Activated T-helper 1 cell treated with anti-CD3 and anti-CD28 coated beads, Interleukin-12 subunit alpha, Interleukin-12 subunit beta, Interleukin-2, Interleukin-4 antibody, amounts not matched to agents 30 ng/mL and 10 ng/mL and 1 ng/mL, durations not matched to agents 14 hours and 24 hours and 36 hours (primary cell): Measurements from ENCODE around the gene OR10H5. TPM values are rescaled to one million over a fixed set of nuclear protein-coding genes. Genes with fewer than 3 reads are reported as not detected.
"Not testable (repeated sequence)": the region's sequence is repeated elsewhere in the genome, so short reads cannot be mapped to it uniquely, and the experiment has no call there.

Source experiments
- DNase-seq: peaks from one replicate; pipeline ENCODE4 v3.0.0; 2021; ENCODE audit warnings: low spot score
- H3K27ac Mint-ChIP-seq: one replicate; pipeline ENCODE4 v1.8.0; 2021; ENCODE audit warnings: mild to moderate bottlenecking, mixed read lengths
- H3K27me3 Mint-ChIP-seq: one replicate; pipeline ENCODE4 v1.8.0; 2022; ENCODE audit warnings: mild to moderate bottlenecking, moderate library complexity, mixed read lengths; ENCODE audit not compliant: insufficient read depth
- H3K36me3 Mint-ChIP-seq: one replicate; pipeline ENCODE4 v1.8.0; 2021; ENCODE audit warnings: low read depth, mixed read lengths
- H3K4me1 Mint-ChIP-seq: one replicate; pipeline ENCODE4 v1.8.0; 2021; ENCODE audit warnings: low read depth, mixed read lengths
- H3K4me3 Mint-ChIP-seq: one replicate; pipeline ENCODE4 v1.8.0; 2021; ENCODE audit warnings: mild to moderate bottlenecking, moderate library complexity, mixed read lengths
- H3K9me3 Mint-ChIP-seq: one replicate; pipeline ENCODE4 v1.8.0; 2021; ENCODE audit warnings: mixed read lengths
- intact Hi-C: fragments of 100-400 bp; cut with micrococcal nuclease; formaldehyde crosslinking; loops from one replicate; pipeline ENCODE4 v1.15.1; 2024
- total RNA-seq: library from RNA; stranded (reverse); gene quantifications from 2 replicates; pipeline ENCODE4 v1.2.3, GENCODE V29; 2022

The OR10H5 gene
- total RNA-seq, 1 donor from 2014 or later = not detected

GRCh38 chr19:15780610-15781418, 6.6 kb upstream of the OR10H5 start:
- H3K27ac Mint-ChIP-seq = no peak overlapping the region
- H3K9me3 Mint-ChIP-seq = no peaks in the 10 kb centered on the region
- no peaks in the 10 kb centered on the region for H3K27me3 Mint-ChIP-seq
- no peak for DNase-seq
- no peak overlapping the region for H3K4me3 Mint-ChIP-seq
- no peaks in the 10 kb centered on the region for H3K36me3 Mint-ChIP-seq
- intact Hi-C loops = no loop called here
- no peaks in the 10 kb centered on the region for H3K4me1 Mint-ChIP-seq

GRCh38 chr19:15781661-15782060, 5.8 kb upstream of the OR10H5 start:
- no peak for DNase-seq
- Mint-ChIP-seq H3K27me3 (no peaks in the 10 kb centered on the region), H3K4me1 (no peaks in the 10 kb centered on the region), H3K36me3 (no peaks in the 10 kb centered on the region), H3K9me3 (no peaks in the 10 kb centered on the region), H3K4me3 (no peak overlapping the region), H3K27ac (no peak overlapping the region)
- intact Hi-C loops = no loop called here

GRCh38 chr19:15782211-15782610, 5.2 kb upstream of the OR10H5 start:
- Mint-ChIP-seq H3K9me3 (no peaks in the 10 kb centered on the region), H3K27me3 (no peaks in the 10 kb centered on the region), H3K4me3 (no peak overlapping the region), H3K4me1 (no peaks in the 10 kb centered on the region), H3K36me3 (no peaks in the 10 kb centered on the region), H3K27ac (no peak overlapping the region)
- DNase-seq = no peak
- intact Hi-C loops = no loop called here

- H3K27me3 Mint-ChIP-seq, H3K4me1 Mint-ChIP-seq, H3K27ac Mint-ChIP-seq, H3K36me3 Mint-ChIP-seq, H3K9me3 Mint-ChIP-seq, intact Hi-C loops, H3K4me3 Mint-ChIP-seq, DNase-seq: not testable (repeated sequence)
Observed at GRCh38 chr19:15782896-15783295, 4.6 kb upstream of the OR10H5 start.

GRCh38 chr19:15788594-15789270, 1.3 kb downstream of the OR10H5 start:
- Mint-ChIP-seq H3K9me3 (no peaks in the 10 kb centered on the region), H3K4me3 (no peak overlapping the region), H3K27me3 (peaks cover 2% of the 10 kb centered on the region), H3K36me3 (no peaks in the 10 kb centered on the region), H3K27ac (no peak overlapping the region), H3K4me1 (no peaks in the 10 kb centered on the region)
- intact Hi-C loops = no loop called here
- DNase-seq = no peak

GRCh38 chr19:15790096-15790495, 2.6 kb downstream of the OR10H5 start:
- Mint-ChIP-seq H3K27ac (no peak overlapping the region), H3K27me3 (peaks cover 2% of the 10 kb centered on the region), H3K36me3 (no peaks in the 10 kb centered on the region), H3K4me3 (no peak overlapping the region), H3K9me3 (no peaks in the 10 kb centered on the region), H3K4me1 (no peaks in the 10 kb centered on the region)
- intact Hi-C loops = no loop called here
- DNase-seq = no peak

- H3K4me3 Mint-ChIP-seq, H3K27me3 Mint-ChIP-seq, H3K36me3 Mint-ChIP-seq, H3K9me3 Mint-ChIP-seq, H3K27ac Mint-ChIP-seq, intact Hi-C loops, DNase-seq, H3K4me1 Mint-ChIP-seq: not testable (repeated sequence)
Observed at GRCh38 chr19:15794279-15794678, 6.8 kb downstream of the OR10H5 start.

- no peaks in the 10 kb centered on the region for H3K4me1 Mint-ChIP-seq
- no peaks in the 10 kb centered on the region for H3K9me3 Mint-ChIP-seq
- DNase-seq = no peak
- H3K4me3 Mint-ChIP-seq = no peak overlapping the region
- peaks cover 15% of the 10 kb centered on the region for H3K27me3 Mint-ChIP-seq
- no peaks in the 10 kb centered on the region for H3K36me3 Mint-ChIP-seq
- intact Hi-C loops = no loop called here
- no peak overlapping the region for H3K27ac Mint-ChIP-seq
Observed at GRCh38 chr19:15810335-15810734, 22.9 kb downstream of the OR10H5 start.

- H3K36me3 Mint-ChIP-seq = no peaks in the 10 kb centered on the region
- no peak overlapping the region for H3K27ac Mint-ChIP-seq
- H3K4me1 Mint-ChIP-seq = no peaks in the 10 kb centered on the region
- DNase-seq = no peak
- H3K9me3 Mint-ChIP-seq = no peaks in the 10 kb centered on the region
- peaks cover 17% of the 10 kb centered on the region for H3K27me3 Mint-ChIP-seq
- intact Hi-C loops = no loop called here
- H3K4me3 Mint-ChIP-seq = no peak overlapping the region
Observed at GRCh38 chr19:15811476-15811875, 24.0 kb downstream of the OR10H5 start.

GRCh38 chr19:15812060-15812722, 24.7 kb downstream of the OR10H5 start:
- Mint-ChIP-seq H3K36me3 (no peaks in the 10 kb centered on the region), H3K4me1 (no peaks in the 10 kb centered on the region), H3K4me3 (no peak overlapping the region), H3K9me3 (no peaks in the 10 kb centered on the region), H3K27me3 (peaks cover 17% of the 10 kb centered on the region), H3K27ac (no peak overlapping the region)
- intact Hi-C loops = no loop called here
- no peak for DNase-seq

GRCh38 chr19:15813916-15814315, 26.5 kb downstream of the OR10H5 start:
- Mint-ChIP-seq H3K36me3 (no peaks in the 10 kb centered on the region), H3K27ac (no peak overlapping the region), H3K9me3 (no peaks in the 10 kb centered on the region), H3K4me1 (no peaks in the 10 kb centered on the region), H3K4me3 (no peak overlapping the region), H3K27me3 (peaks cover 17% of the 10 kb centered on the region)
- no peak for DNase-seq
- intact Hi-C loops = no loop called here

- H3K4me3 Mint-ChIP-seq = no peak within 1 kb of the TSS
- H3K27me3 Mint-ChIP-seq = peaks cover 17% of the 10 kb centered on the region
- H3K9me3 Mint-ChIP-seq = no peaks in the 10 kb centered on the region
- no peaks in the 10 kb centered on the region for H3K4me1 Mint-ChIP-seq
- no peak within 1 kb of the TSS for H3K27ac Mint-ChIP-seq
- no peak for DNase-seq
- no peaks in the 10 kb centered on the region for H3K36me3 Mint-ChIP-seq
- intact Hi-C loops = no loop called here
Observed at GRCh38 chr19:15815306-15815705, 27.8 kb downstream of the OR10H5 start, which contains the start of gene OR10H1. OR10H1 (minus strand) TSS chr19:15815664; CDS start chr19:15808037, 7,627 bp downstream.

- Mint-ChIP-seq H3K27ac (no peak overlapping the region), H3K9me3 (no peaks in the 10 kb centered on the region), H3K27me3 (peaks cover 5% of the 10 kb centered on the region), H3K4me1 (no peaks in the 10 kb centered on the region), H3K4me3 (no peak overlapping the region), H3K36me3 (no peaks in the 10 kb centered on the region)
- intact Hi-C loops = no loop called here
- DNase-seq = no peak
Observed at GRCh38 chr19:15820646-15821045, 33.2 kb downstream of the OR10H5 start.
